ENCODE results near the gene CRYL1. TPM values are rescaled to one million over a fixed set of nuclear protein-coding genes. Genes with fewer than 3 reads are reported as not detected.

CRYL1 gene
- polyA plus RNA-seq, 2 of the 4 experiments (the other 2 are of a cell fraction) = 4.1 to 17.4 TPM

- TF ChIP-seq HDAC2 (IDR thresholded peaks at IDR 0.05) = no peak
- no peak for FAIRE-seq
- H3K4me2 ChIP-seq = no peak overlapping the region
- ATAC-seq = no peak
- no peak overlapping the region for H3K4me3 ChIP-seq
- H3K4me1 ChIP-seq = peaks cover 5% of the 10 kb centered on the region; the same call in 1 of the 3 replicates
- POLR2A ChIA-PET = no interaction called here
- no peaks in the 10 kb centered on the region for H3K9me3 ChIP-seq
- CTCF ChIA-PET = no interaction called here
- no peak for DNase-seq (ENCODE audit: low read depth in 1 of 2, low spot score in 1 of 2)
- 49% methylated on average over 2 of the region's 2 CpGs for WGBS (ENCODE audit: missing lambda C conversion rate)
- H3K27ac ChIP-seq = peak overlapping the region in 1 of 2 experiments; percentile 30; a peak in 1 of 6 replicates
Measured at GRCh38 chr13:20461481-20461859, 64.2 kb downstream of the CRYL1 start.

GRCh38 chr13:20460761-20461160 lies 64.9 kb downstream of the CRYL1 start:
- POLR2A ChIA-PET = no interaction called here
- FAIRE-seq = no peak
- Histone ChIP-seq H3K9me3 (no peaks in the 10 kb centered on the region), H3K4me3 (no peak overlapping the region), H3K4me1 (peaks cover 5% of the 10 kb centered on the region; the same call in 1 of the 3 replicates), H3K4me2 (no peak overlapping the region), H3K27ac (no peak overlapping the region)
- no peak for DNase-seq (ENCODE audit: low read depth in 1 of 2, low spot score in 1 of 2)
- ATAC-seq = no peak
- WGBS (ENCODE audit: missing lambda C conversion rate) = 94% methylated on average over 11 of the region's 11 CpGs
- CTCF ChIA-PET = no interaction called here
- TF ChIP-seq CBX8 (IDR thresholded peaks at IDR 0.05) (no peak), MAZ (IDR thresholded peaks at IDR 0.05; ENCODE audit: borderline replicate concordance, low read depth, low read length) (no peak), EP300 (IDR thresholded peaks at IDR 0.05) (no peak), FOXS1 (CRISPR knock-in tag; IDR thresholded peaks at IDR 0.05) (no peak), JUNB (IDR thresholded peaks at IDR 0.05) (no peak), RNF2 (IDR thresholded peaks at IDR 0.05; ENCODE audit: borderline replicate concordance, low read depth) (no peak), HOXB13 (CRISPR knock-in tag; IDR thresholded peaks at IDR 0.05; ENCODE audit: low read depth) (no peak), GATA3 (IDR thresholded peaks at IDR 0.05; ENCODE audit: borderline replicate concordance) (no peak), RFX5 (IDR thresholded peaks at IDR 0.05) (no peak), JUN (IDR thresholded peaks at IDR 0.05) (no peak), HOXA7 (CRISPR knock-in tag; IDR thresholded peaks at IDR 0.05) (no peak), CHD2 (IDR thresholded peaks at IDR 0.05; ENCODE audit: low read length, partially characterized antibody) (no peak)
- TF ChIP-seq, protein P1, sequence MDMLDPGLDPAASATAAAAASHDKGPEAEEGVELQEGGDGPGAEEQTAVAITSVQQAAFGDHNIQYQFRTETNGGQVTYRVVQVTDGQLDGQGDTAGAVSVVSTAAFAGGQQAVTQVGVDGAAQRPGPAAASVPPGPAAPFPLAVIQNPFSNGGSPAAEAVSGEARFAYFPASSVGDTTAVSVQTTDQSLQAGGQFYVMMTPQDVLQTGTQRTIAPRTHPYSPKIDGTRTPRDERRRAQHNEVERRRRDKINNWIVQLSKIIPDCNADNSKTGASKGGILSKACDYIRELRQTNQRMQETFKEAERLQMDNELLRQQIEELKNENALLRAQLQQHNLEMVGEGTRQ (IDR thresholded peaks at IDR 0.05) = no peak

- H3K4me1 ChIP-seq = no peaks in the 10 kb centered on the region; the same call in 2 of the 3 replicates
- DNase-seq (ENCODE audit: low read depth in 1 of 2, low spot score in 1 of 2) (no peak), FAIRE-seq (no peak), ATAC-seq (no peak)
- POLR2A ChIA-PET = no interaction called here
- no peaks in the 10 kb centered on the region for H3K9me3 ChIP-seq
- no peak overlapping the region for H3K4me3 ChIP-seq
- H3K4me2 ChIP-seq = no peak overlapping the region
- CTCF ChIA-PET = no interaction called here
- no peak overlapping the region for H3K27ac ChIP-seq
- no peak for TF ChIP-seq POLR2AphosphoS2 (conservative IDR thresholded peaks at IDR 0.05; ENCODE audit: low read length)
- no peak for TF ChIP-seq RFX5 (IDR thresholded peaks at IDR 0.05)
- TF ChIP-seq ZFP36 (IDR thresholded peaks at IDR 0.05; ENCODE audit: borderline replicate concordance, partially characterized antibody) = no peak
- TF ChIP-seq PBX3 (IDR thresholded peaks at IDR 0.05) = no peak
- no peak for TF ChIP-seq HOXB13 (CRISPR knock-in tag; IDR thresholded peaks at IDR 0.05; ENCODE audit: low read depth)
- TF ChIP-seq EP300 (IDR thresholded peaks at IDR 0.05) = no peak
- 49% methylated on average over 6 of the region's 6 CpGs for WGBS (ENCODE audit: missing lambda C conversion rate)
Measured at GRCh38 chr13:20457670-20458069, 68.0 kb downstream of the CRYL1 start.

DNA sequence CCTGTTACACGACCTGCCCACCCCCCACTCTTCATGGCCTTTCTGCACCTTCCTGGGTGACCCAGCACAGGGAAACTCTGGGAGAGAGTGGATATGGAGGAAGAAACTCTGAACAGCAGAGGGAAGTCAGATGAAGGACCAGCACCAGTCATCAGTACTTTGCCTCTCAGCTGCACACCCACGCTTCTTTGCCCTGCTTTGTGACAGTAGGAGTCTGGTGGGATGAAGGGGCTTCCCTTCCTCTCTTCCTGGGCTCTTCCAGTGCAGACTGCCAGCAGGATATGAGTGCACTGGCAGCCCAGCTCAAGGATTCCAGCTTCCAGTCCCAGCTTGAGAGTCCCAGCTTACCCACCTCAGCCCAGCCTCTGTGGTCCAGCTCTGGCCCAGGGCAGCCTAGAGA lies 68.9 kb downstream of the CRYL1 start:
- FAIRE-seq (no peak), DNase-seq (ENCODE audit: low read depth in 1 of 2, low spot score in 1 of 2) (no peak), ATAC-seq (no peak)
- WGBS (ENCODE audit: missing lambda C conversion rate) = 41% methylated on average over 2 of the region's 2 CpGs
- CTCF ChIA-PET = interaction anchor here (2.3 kb wide), 1 partner anchor 36 kb away, joined by 7 read pairs; no protein-coding TSS in a partner anchor
- Histone ChIP-seq H3K4me1 (no peaks in the 10 kb centered on the region; the same call in 2 of the 3 replicates), H3K4me2 (no peak overlapping the region), H3K9me3 (no peaks in the 10 kb centered on the region), H3K27ac (no peak overlapping the region), H3K4me3 (no peak overlapping the region)
- POLR2A ChIA-PET = no interaction called here
- TF ChIP-seq CHD4 (IDR thresholded peaks at IDR 0.05; ENCODE audit: borderline replicate concordance) (no peak), FOXS1 (CRISPR knock-in tag; IDR thresholded peaks at IDR 0.05) (no peak), CHD2 (IDR thresholded peaks at IDR 0.05; ENCODE audit: low read length, partially characterized antibody) (no peak), HOXB5 (CRISPR knock-in tag; IDR thresholded peaks at IDR 0.05) (no peak), RCOR1 (IDR thresholded peaks at IDR 0.05; ENCODE audit: low read depth, low read length) (no peak), PBX3 (IDR thresholded peaks at IDR 0.05) (no peak), ZC3H11A (IDR thresholded peaks at IDR 0.05) (no peak), HEYL (CRISPR knock-in tag; IDR thresholded peaks at IDR 0.05) (no peak), NR3C1 (IDR thresholded peaks at IDR 0.05) (no peak), SREBF2 (IDR thresholded peaks at IDR 0.05) (no peak), EP300 (IDR thresholded peaks at IDR 0.05) (no peak), EHF (CRISPR knock-in tag; IDR thresholded peaks at IDR 0.05) (no peak), PHF8 (IDR thresholded peaks at IDR 0.05; ENCODE audit: borderline replicate concordance, low read depth) (no peak)
- TF ChIP-seq, protein P2, sequence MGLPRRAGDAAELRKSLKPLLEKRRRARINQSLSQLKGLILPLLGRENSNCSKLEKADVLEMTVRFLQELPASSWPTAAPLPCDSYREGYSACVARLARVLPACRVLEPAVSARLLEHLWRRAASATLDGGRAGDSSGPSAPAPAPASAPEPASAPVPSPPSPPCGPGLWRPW (IDR thresholded peaks at IDR 0.05) = no peak
- TF ChIP-seq, protein P3, sequence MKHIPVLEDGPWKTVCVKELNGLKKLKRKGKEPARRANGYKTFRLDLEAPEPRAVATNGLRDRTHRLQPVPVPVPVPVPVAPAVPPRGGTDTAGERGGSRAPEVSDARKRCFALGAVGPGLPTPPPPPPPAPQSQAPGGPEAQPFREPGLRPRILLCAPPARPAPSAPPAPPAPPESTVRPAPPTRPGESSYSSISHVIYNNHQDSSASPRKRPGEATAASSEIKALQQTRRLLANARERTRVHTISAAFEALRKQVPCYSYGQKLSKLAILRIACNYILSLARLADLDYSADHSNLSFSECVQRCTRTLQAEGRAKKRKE (CRISPR knock-in tag; IDR thresholded peaks at IDR 0.05; ENCODE audit: low read depth) = no peak
- TF ChIP-seq, protein P1 (IDR thresholded peaks at IDR 0.05) = no peak
